ENCODE results near the gene RABEP1.
A peak's percentile ranks its signal among the peaks of the same experiment; 100 is the strongest.

RABEP1 gene

GRCh38 chr17:5365831-5366230, 83.7 kb downstream of the RABEP1 start:
- no peak for DNase-seq

- DNase-seq = no peak
Observed at GRCh38 chr17:5370411-5370810, 88.3 kb downstream of the RABEP1 start.

GRCh38 chr17:5373112-5373511, 91.0 kb downstream of the RABEP1 start:
- DNase-seq = no peak

- no peak for DNase-seq
Observed at GRCh38 chr17:5378566-5379207, 96.6 kb downstream of the RABEP1 start.

- no peak for DNase-seq
Observed at GRCh38 chr17:5379351-5380107, 97.4 kb downstream of the RABEP1 start.

- no peak for DNase-seq
Observed at GRCh38 chr17:5380491-5381135, 98.5 kb downstream of the RABEP1 start.

GRCh38 chr17:5381542-5381941, 99.5 kb downstream of the RABEP1 start:
- no peak for DNase-seq

- DNase-seq = no peak
Observed at GRCh38 chr17:5391678-5392077, 109.6 kb downstream of the RABEP1 start.

GRCh38 chr17:5396612-5397011, 114.5 kb downstream of the RABEP1 start:
- DNase-seq = no peak

- DNase-seq = no peak
Observed at GRCh38 chr17:5399767-5400166, 117.7 kb downstream of the RABEP1 start.

GRCh38 chr17:5405400-5405799, 123.3 kb downstream of the RABEP1 start:
- no peak for DNase-seq

GRCh38 chr17:5408186-5408585, 126.1 kb downstream of the RABEP1 start:
- DNase-seq = no peak

GRCh38 chr17:5410594-5411272, 128.6 kb downstream of the RABEP1 start:
- no peak for DNase-seq

GRCh38 chr17:5413682-5414081, 131.6 kb downstream of the RABEP1 start:
- no peak for DNase-seq

GRCh38 chr17:5416901-5417300, 134.8 kb downstream of the RABEP1 start:
- no peak for DNase-seq

- no peak for DNase-seq
Observed at GRCh38 chr17:5418858-5419355, 136.8 kb downstream of the RABEP1 start.

- peak; percentile 89 for DNase-seq
Observed at GRCh38 chr17:5419356-5419958, 137.4 kb downstream of the RABEP1 start, which contains the start of gene NUP88. Gene NUP88, minus strand, starts transcription at chr17:5419662. Its CDS starts 12 bp downstream, at chr17:5419650.

- DNase-seq = no peak
Observed at GRCh38 chr17:5419959-5420653, 138.0 kb downstream of the RABEP1 start, which contains the start of gene RPAIN. Gene RPAIN, plus strand, starts transcription at chr17:5420182. Its CDS starts 29 bp downstream, at chr17:5420211.

GRCh38 chr17:5422505-5422904, 140.4 kb downstream of the RABEP1 start:
- DNase-seq = no peak

- DNase-seq = no peak
Observed at GRCh38 chr17:5424909-5425308, 142.8 kb downstream of the RABEP1 start.

GRCh38 chr17:5425826-5426225, 143.7 kb downstream of the RABEP1 start:
- DNase-seq = no peak

Data from NCI-H1417 treated with DMSO at 0.1 percent for 48 hours (cell line).